A549 (cell line): ENCODE measurements around the gene N4BP2.

Experiments
- BHLHE40 ChIP-seq: IDR thresholded peaks from 2 replicates; pipeline ENCODE4 v1.6.1; 2012; ENCODE audit warnings: low read depth, low read length, inconsistent platforms
- CHD2 ChIP-seq: fragments of 150-350 bp; IDR thresholded peaks from 2 replicates; pipeline ENCODE4 v1.6.1; 2014; ENCODE audit warnings: low read length; ENCODE audit not compliant: partially characterized antibody
- CHD4 ChIP-seq: fragments of 200-600 bp; sonication (generic); IDR thresholded peaks from 2 replicates; pipeline ENCODE4 v1.6.1; 2016; ENCODE audit warnings: antibody characterized with exemption, mild to moderate bottlenecking, borderline replicate concordance
- EP300 ChIP-seq, 2 experiments: fragments of >200 bp; sonication (Bioruptor Twin); formaldehyde crosslinking; IDR thresholded peaks; 2 replicates in 1 of 2; 3 replicates in 1 of 2; pipeline ENCODE4 v1.6.1; 2016 to 2017
- FOSL2 ChIP-seq, 2 experiments: fragments of 450-650 bp in 1 of 2; fragments of >200 bp in 1 of 2; sonication (Bioruptor Twin) in 1 of 2; formaldehyde crosslinking; IDR thresholded peaks; 2 replicates each; pipeline versions ENCODE4 v1.5.0 to v1.6.1; 2016 to 2020; ENCODE audit warnings: mild to moderate bottlenecking in 1 of 2, moderate library complexity in 1 of 2
- KDM1A ChIP-seq: fragments of 200-600 bp; sonication (generic); IDR thresholded peaks from 2 replicates; pipeline ENCODE4 v1.6.1; 2016; ENCODE audit warnings: low read depth, mild to moderate bottlenecking
- POLR2A ChIP-seq: IDR thresholded peaks from 2 replicates; pipeline ENCODE4 v1.6.1; 2012; ENCODE audit warnings: mild to moderate bottlenecking, low read length
- RCOR1 ChIP-seq: fragments of 150-350 bp; IDR thresholded peaks from 2 replicates; pipeline ENCODE4 v1.6.1; 2014; ENCODE audit warnings: antibody characterized with exemption, low read length, low read depth
- RFX5 ChIP-seq: fragments of 450-650 bp; IDR thresholded peaks from 2 replicates; pipeline ENCODE4 v1.7.1; 2014; ENCODE audit warnings: antibody characterized with exemption, mild to moderate bottlenecking, moderate library complexity
- RNF2 ChIP-seq: fragments of 200-600 bp; sonication (generic); IDR thresholded peaks from 2 replicates; pipeline ENCODE4 v1.6.1; 2016; ENCODE audit warnings: low read depth, mild to moderate bottlenecking, antibody characterized with exemption, moderate library complexity, borderline replicate concordance
- SREBF2 ChIP-seq: fragments of 450-650 bp; IDR thresholded peaks from 2 replicates; pipeline ENCODE4 v1.6.1; 2014; ENCODE audit warnings: mild to moderate bottlenecking, moderate library complexity
- TF ChIP-seq, protein P1 (sequence below): fragments of >200 bp; sonication (Bioruptor Twin); formaldehyde crosslinking; IDR thresholded peaks from 3 replicates; pipeline ENCODE4 v1.5.1; 2016
- TF ChIP-seq, protein P2 (sequence below): fragments of 150-350 bp; IDR thresholded peaks from 2 replicates; pipeline ENCODE4 v1.6.1; 2014; ENCODE audit warnings: low read depth, mild to moderate bottlenecking, low read length

DNA sequence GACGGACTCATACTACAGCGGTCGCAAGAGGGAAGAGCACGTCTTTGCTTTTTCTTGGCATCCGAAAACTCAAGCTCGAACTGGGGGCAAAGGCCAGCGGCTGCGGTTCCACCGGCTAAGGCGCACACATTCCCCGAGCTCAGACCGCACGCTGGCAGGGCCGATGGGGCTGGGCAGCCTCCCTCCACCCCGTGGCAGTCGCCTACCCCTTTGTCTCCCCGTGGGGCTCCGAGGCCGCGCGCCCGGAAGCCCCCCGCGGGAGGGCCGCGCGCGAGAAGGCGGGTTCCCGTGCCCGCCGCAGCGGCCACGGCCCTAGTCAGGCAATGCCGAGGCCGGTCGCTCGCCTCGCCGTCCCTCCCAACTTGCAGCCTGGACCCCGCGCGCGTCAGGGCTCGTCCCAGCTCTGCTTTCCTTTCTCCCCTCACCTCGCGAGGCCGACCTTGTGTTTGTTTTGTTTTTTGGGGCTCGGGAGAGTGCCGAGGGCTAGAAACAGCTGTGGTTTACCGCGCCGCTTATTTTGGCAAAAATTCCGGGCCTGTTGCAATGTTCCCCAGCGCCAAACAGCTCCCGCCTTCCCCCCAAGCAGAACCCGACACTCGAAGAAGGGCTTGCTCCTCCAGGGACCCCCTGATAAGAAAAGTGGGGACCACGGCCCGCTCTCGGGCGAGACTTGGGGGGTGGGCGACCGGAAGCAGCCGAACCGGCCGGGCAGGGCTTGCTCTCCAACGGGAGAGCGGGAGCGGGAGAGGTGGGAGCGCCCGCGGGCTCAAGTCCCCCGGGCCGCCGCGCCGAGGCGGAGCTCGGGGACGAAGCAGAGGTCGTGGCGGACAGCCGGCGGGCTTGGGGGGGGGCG, 561 bp upstream of the N4BP2 start:
- TF ChIP-seq CHD4, result no peak
- TF ChIP-seq, protein P1, sequence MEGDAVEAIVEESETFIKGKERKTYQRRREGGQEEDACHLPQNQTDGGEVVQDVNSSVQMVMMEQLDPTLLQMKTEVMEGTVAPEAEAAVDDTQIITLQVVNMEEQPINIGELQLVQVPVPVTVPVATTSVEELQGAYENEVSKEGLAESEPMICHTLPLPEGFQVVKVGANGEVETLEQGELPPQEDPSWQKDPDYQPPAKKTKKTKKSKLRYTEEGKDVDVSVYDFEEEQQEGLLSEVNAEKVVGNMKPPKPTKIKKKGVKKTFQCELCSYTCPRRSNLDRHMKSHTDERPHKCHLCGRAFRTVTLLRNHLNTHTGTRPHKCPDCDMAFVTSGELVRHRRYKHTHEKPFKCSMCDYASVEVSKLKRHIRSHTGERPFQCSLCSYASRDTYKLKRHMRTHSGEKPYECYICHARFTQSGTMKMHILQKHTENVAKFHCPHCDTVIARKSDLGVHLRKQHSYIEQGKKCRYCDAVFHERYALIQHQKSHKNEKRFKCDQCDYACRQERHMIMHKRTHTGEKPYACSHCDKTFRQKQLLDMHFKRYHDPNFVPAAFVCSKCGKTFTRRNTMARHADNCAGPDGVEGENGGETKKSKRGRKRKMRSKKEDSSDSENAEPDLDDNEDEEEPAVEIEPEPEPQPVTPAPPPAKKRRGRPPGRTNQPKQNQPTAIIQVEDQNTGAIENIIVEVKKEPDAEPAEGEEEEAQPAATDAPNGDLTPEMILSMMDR, result no peak
- no peak for TF ChIP-seq RCOR1
- no peak for TF ChIP-seq RNF2
- no peak for TF ChIP-seq SREBF2
- no peak for TF ChIP-seq BHLHE40
- TF ChIP-seq KDM1A, result no peak
- TF ChIP-seq CHD2, result no peak
- TF ChIP-seq EP300 (IDR thresholded peaks at IDR 0.05), result no peak
- TF ChIP-seq, protein P2, sequence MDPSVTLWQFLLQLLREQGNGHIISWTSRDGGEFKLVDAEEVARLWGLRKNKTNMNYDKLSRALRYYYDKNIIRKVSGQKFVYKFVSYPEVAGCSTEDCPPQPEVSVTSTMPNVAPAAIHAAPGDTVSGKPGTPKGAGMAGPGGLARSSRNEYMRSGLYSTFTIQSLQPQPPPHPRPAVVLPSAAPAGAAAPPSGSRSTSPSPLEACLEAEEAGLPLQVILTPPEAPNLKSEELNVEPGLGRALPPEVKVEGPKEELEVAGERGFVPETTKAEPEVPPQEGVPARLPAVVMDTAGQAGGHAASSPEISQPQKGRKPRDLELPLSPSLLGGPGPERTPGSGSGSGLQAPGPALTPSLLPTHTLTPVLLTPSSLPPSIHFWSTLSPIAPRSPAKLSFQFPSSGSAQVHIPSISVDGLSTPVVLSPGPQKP, result no peak
- TF ChIP-seq RFX5, result no peak
- TF ChIP-seq POLR2A, result peak; percentile 54
- TF ChIP-seq FOSL2 (IDR thresholded peaks at IDR 0.05), result no peak
- no peak for TF ChIP-seq FOSL2 (CRISPR knock-in tag; IDR thresholded peaks at IDR 0.05)
